CD8-positive, alpha-beta memory T cell (primary cell): ENCODE measurements around the gene CHMP2A. TPM values are rescaled to one million over a fixed set of nuclear protein-coding genes. Genes with fewer than 3 reads are reported as not detected.

ENCODE experiments used
- CTCF ChIA-PET: fragments of 350-600 bp; sonication (Branson Sonifier 250); formaldehyde crosslinking; loops from one replicate; lab custom pipeline; 2021; ENCODE audit warnings: antibody characterized with exemption; lab: Charles Lee
- POLR2A ChIA-PET: fragments of 350-600 bp; sonication (Branson Sonifier 250); formaldehyde crosslinking; loops from one replicate; lab custom pipeline; 2021; ENCODE audit warnings: antibody characterized with exemption; lab: Charles Lee
- DNase-seq, 5 donors: peaks; one replicate each; pipeline versions ENCODE4 v3.0.0 to v3.0.0-alpha.2; 2020 to 2022; ENCODE audit warnings: mixed read lengths in 1 of 5
- H3K27ac ChIP-seq: one replicate; pipeline ENCODE4 v1.7.0; 2013; ENCODE audit warnings: low read depth, mild to moderate bottlenecking, low read length, moderate library complexity
- H3K27me3 ChIP-seq: 2 replicates; pipeline ENCODE4 v1.7.0; 2013; ENCODE audit warnings: low read length, mild to moderate bottlenecking; ENCODE audit not compliant: insufficient read depth, poor library complexity, severe bottlenecking
- H3K36me3 ChIP-seq: 2 replicates; pipeline ENCODE4 v1.7.0; 2013; ENCODE audit warnings: mild to moderate bottlenecking, low read length, moderate library complexity; ENCODE audit not compliant: insufficient read depth
- H3K4me1 ChIP-seq: 2 replicates; pipeline ENCODE4 v1.7.0; 2013; ENCODE audit warnings: mild to moderate bottlenecking, low read length, moderate library complexity; ENCODE audit not compliant: insufficient read depth
- H3K4me3 ChIP-seq: 2 replicates; pipeline ENCODE4 v1.7.0; 2013; ENCODE audit warnings: mild to moderate bottlenecking, low read length
- H3K9me3 ChIP-seq: 2 replicates; pipeline ENCODE4 v1.7.0; 2013; ENCODE audit warnings: mild to moderate bottlenecking, low read length
- H3K27ac Mint-ChIP-seq, 8 donors: one replicate each; pipeline ENCODE4 v1.8.0; 2020 to 2021; ENCODE audit warnings: mixed read lengths in 8 of 8, mild to moderate bottlenecking in 6 of 8, inconsistent platforms in 3 of 8, moderate library complexity in 3 of 8
- H3K27me3 Mint-ChIP-seq, 2 donors: one replicate each; pipeline ENCODE4 v1.8.0; 2020 to 2021; ENCODE audit warnings: mixed read lengths in 2 of 2, mild to moderate bottlenecking in 1 of 2, moderate library complexity in 1 of 2
- H3K36me3 Mint-ChIP-seq, 3 donors: one replicate each; pipeline ENCODE4 v1.8.0; 2020 to 2021; ENCODE audit warnings: mixed read lengths in 3 of 3, inconsistent platforms in 1 of 3, mild to moderate bottlenecking in 1 of 3
- H3K4me1 Mint-ChIP-seq, 3 donors: one replicate each; pipeline ENCODE4 v1.8.0; 2020 to 2021; ENCODE audit warnings: mixed read lengths in 3 of 3, inconsistent platforms in 1 of 3, mild to moderate bottlenecking in 1 of 3
- H3K4me3 Mint-ChIP-seq, 7 donors: one replicate each; pipeline ENCODE4 v1.8.0; 2020 to 2021; ENCODE audit warnings: mixed read lengths in 7 of 7, mild to moderate bottlenecking in 6 of 7, moderate library complexity in 4 of 7, inconsistent platforms in 2 of 7
- H3K9me3 Mint-ChIP-seq, 5 donors: one replicate each; pipeline ENCODE4 v1.8.0; 2020 to 2022; ENCODE audit warnings: mixed read lengths in 5 of 5, mild to moderate bottlenecking in 3 of 5, moderate library complexity in 2 of 5, inconsistent platforms in 1 of 5
- polyA plus RNA-seq: library from polyadenylated mRNA; unstranded; fragments of 300-500 nt; fragmentation: Illumina TruSeq; gene quantifications from one replicate; pipeline ENCODE4 v1.2.3, GENCODE V29; 2021
- total RNA-seq, 2 experiments: library from RNA; stranded (reverse); gene quantifications; one replicate each; pipeline ENCODE4 v1.2.3, GENCODE V29; 2021

Gene CHMP2A
- total and polyA plus RNA-seq, 3 experiments from 2014 or later, result 88.8 to 198 (median 89.7) TPM

- Mint-ChIP-seq H3K9me3 (no peaks in the 10 kb centered on the region), H3K27ac (peak overlapping the region; percentile 96 to 100 (median 98)), H3K27me3 (no peaks in the 10 kb centered on the region), H3K4me3 (peak overlapping the region; percentile 93 to 100 (median 97)), H3K36me3 (peaks cover 0 to 35% (median 5%) of the 10 kb centered on the region in 3 donors), H3K4me1 (peaks cover 57 to 82% (median 63%) of the 10 kb centered on the region in 3 donors)
- Histone ChIP-seq H3K36me3 (peaks cover 12% of the 10 kb centered on the region), H3K27me3 (no peaks in the 10 kb centered on the region), H3K27ac (peak overlapping the region; percentile 99), H3K4me3 (peak overlapping the region; percentile 100), H3K9me3 (no peaks in the 10 kb centered on the region), H3K4me1 (peaks cover 58% of the 10 kb centered on the region)
- DNase-seq, result no peak
- ChIA-PET CTCF (interaction anchor here (1.2 to 2.5 kb wide), 2 partner anchors 9 to 40 kb away, joined by 3 to 10 read pairs; partner anchors contain the start of gene ZBTB45), POLR2A (interaction anchor here (0.8 to 4.0 kb wide), 3 partner anchors 12 to 40 kb away, joined by 3 to 17 read pairs (median 6); partner anchors contain the start of genes TRIM28 and ZBTB45)
Observed at GRCh38 chr19:58560007-58560887, 5.3 kb upstream of the CHMP2A start.

- peak overlapping the region; percentile 96 to 100 (median 98) for H3K27ac Mint-ChIP-seq
- peak overlapping the region; percentile 93 to 100 (median 97) for H3K4me3 Mint-ChIP-seq
- Histone ChIP-seq H3K36me3 (peaks cover 12% of the 10 kb centered on the region), H3K27me3 (no peaks in the 10 kb centered on the region), H3K27ac (peak overlapping the region; percentile 99), H3K4me3 (peak overlapping the region; percentile 100), H3K4me1 (peaks cover 61% of the 10 kb centered on the region), H3K9me3 (no peaks in the 10 kb centered on the region)
- peaks cover 61 to 87% (median 68%) of the 10 kb centered on the region in 3 donors for H3K4me1 Mint-ChIP-seq
- no peaks in the 10 kb centered on the region for H3K9me3 Mint-ChIP-seq
- peaks cover 0 to 42% (median 6%) of the 10 kb centered on the region in 3 donors for H3K36me3 Mint-ChIP-seq
- DNase-seq, result peak in 3 of 5 donors; percentile 46 to 69 (median 47)
- CTCF ChIA-PET, result no interaction called here
- no peaks in the 10 kb centered on the region for H3K27me3 Mint-ChIP-seq
- POLR2A ChIA-PET, result interaction anchor here (1.4 to 4.0 kb wide), 2 partner anchors 15 to 16 kb away, joined by 7 to 17 read pairs; partner anchors contain the start of gene TRIM28
Observed at GRCh38 chr19:58559275-58560006, 4.5 kb upstream of the CHMP2A start.

- CTCF ChIA-PET, result interaction anchor here (1.2 kb wide), 1 partner anchor 39 kb away, joined by 5 read pairs; the partner anchor contains the start of gene ZBTB45
- peak overlapping the region; percentile 100 for H3K4me3 ChIP-seq
- H3K36me3 Mint-ChIP-seq, result peaks cover 0 to 49% (median 8%) of the 10 kb centered on the region in 3 donors
Observed at GRCh38 chr19:58558623-58559274, 3.8 kb upstream of the CHMP2A start.

GRCh38 chr19:58558066-58558622 lies 3.2 kb upstream of the CHMP2A start, which contains the start of gene UBE2M:
TSS of gene UBE2M (minus strand) at chr19:58558611. CDS start at chr19:58558381, 230 bp downstream.
- Histone ChIP-seq H3K4me3 (peak within 1 kb of the TSS; percentile 100), H3K27me3 (no peaks in the 10 kb centered on the region), H3K27ac (peak within 1 kb of the TSS; percentile 99), H3K36me3 (peaks cover 12% of the 10 kb centered on the region), H3K4me1 (peaks cover 60% of the 10 kb centered on the region), H3K9me3 (no peaks in the 10 kb centered on the region)
- DNase-seq, result peak in 3 of 5 donors; percentile 51 to 81 (median 56)
- ChIA-PET CTCF (interaction anchor here (1.2 kb wide), 1 partner anchor 38 kb away, joined by 5 read pairs; the partner anchor contains the start of gene ZBTB45), POLR2A (interaction anchor here (1.0 to 1.5 kb wide), 3 partner anchors 14 to 39 kb away, joined by 4 to 12 read pairs (median 7); partner anchors contain the start of genes MZF1, TRIM28 and ZBTB45)
- Mint-ChIP-seq H3K27ac (peak within 1 kb of the TSS; percentile 96 to 100 (median 98)), H3K9me3 (no peaks in the 10 kb centered on the region), H3K4me3 (peak within 1 kb of the TSS; percentile 93 to 100 (median 97)), H3K27me3 (no peaks in the 10 kb centered on the region), H3K36me3 (peaks cover 0 to 53% (median 11%) of the 10 kb centered on the region in 3 donors), H3K4me1 (peaks cover 62 to 85% (median 66%) of the 10 kb centered on the region in 3 donors)

More at GRCh38 chr19:58558623-58559274, 3.8 kb upstream of the CHMP2A start:
- H3K36me3 ChIP-seq, result peaks cover 12% of the 10 kb centered on the region
- H3K27me3 ChIP-seq, result no peaks in the 10 kb centered on the region
- POLR2A ChIA-PET, result interaction anchor here (1.0 to 1.5 kb wide), 3 partner anchors 14 to 39 kb away, joined by 4 to 12 read pairs (median 7); partner anchors contain the start of genes MZF1, TRIM28 and ZBTB45
- Mint-ChIP-seq H3K9me3 (no peaks in the 10 kb centered on the region), H3K27me3 (no peaks in the 10 kb centered on the region), H3K27ac (peak overlapping the region; percentile 96 to 100 (median 98)), H3K4me1 (peaks cover 65 to 87% (median 68%) of the 10 kb centered on the region in 3 donors), H3K4me3 (peak overlapping the region; percentile 93 to 100 (median 97))
- H3K27ac ChIP-seq, result peak overlapping the region; percentile 99
- DNase-seq, result peak; percentile 100
- no peaks in the 10 kb centered on the region for H3K9me3 ChIP-seq
- H3K4me1 ChIP-seq, result peaks cover 62% of the 10 kb centered on the region

- ChIA-PET CTCF (interaction anchor here (0.9 kb wide), 1 partner anchor 38 kb away, joined by 4 read pairs; the partner anchor contains the start of gene ZBTB45), POLR2A (interaction anchor here (1.0 to 1.5 kb wide), 3 partner anchors 14 to 38 kb away, joined by 4 to 12 read pairs (median 7); partner anchors contain the start of genes MZF1, TRIM28 and ZBTB45)
- peaks cover 16% of the 10 kb centered on the region for H3K36me3 ChIP-seq
- Mint-ChIP-seq H3K27ac (peak overlapping the region; percentile 91 to 99 (median 97)), H3K9me3 (no peaks in the 10 kb centered on the region), H3K4me1 (peaks cover 64 to 86% (median 67%) of the 10 kb centered on the region in 3 donors), H3K36me3 (peaks cover 0 to 56% (median 14%) of the 10 kb centered on the region in 3 donors), H3K4me3 (peak overlapping the region; percentile 89 to 100 (median 97)), H3K27me3 (peaks cover 0 to 1% of the 10 kb centered on the region in 2 donors)
- peaks cover 59% of the 10 kb centered on the region for H3K4me1 ChIP-seq
- H3K27ac ChIP-seq, result peak overlapping the region; percentile 84
- DNase-seq, result no peak
- H3K9me3 ChIP-seq, result no peaks in the 10 kb centered on the region
- H3K4me3 ChIP-seq, result peak overlapping the region; percentile 69
- no peaks in the 10 kb centered on the region for H3K27me3 ChIP-seq
Observed at GRCh38 chr19:58557221-58558065, 2.5 kb upstream of the CHMP2A start.

GRCh38 chr19:58556622-58557220 lies 1.8 kb upstream of the CHMP2A start:
- POLR2A ChIA-PET, result no interaction called here

More at GRCh38 chr19:58556622-58557220, 1.8 kb upstream of the CHMP2A start:
- H3K27ac Mint-ChIP-seq, result peak overlapping the region; percentile 81 to 99 (median 96)
- CTCF ChIA-PET, result interaction anchor here (0.9 kb wide), 1 partner anchor 37 kb away, joined by 4 read pairs; the partner anchor contains the start of gene ZBTB45
- Histone ChIP-seq H3K4me3 (peak overlapping the region; percentile 69), H3K9me3 (no peaks in the 10 kb centered on the region), H3K36me3 (peaks cover 23% of the 10 kb centered on the region), H3K27me3 (no peaks in the 10 kb centered on the region), H3K4me1 (peaks cover 53% of the 10 kb centered on the region), H3K27ac (peak overlapping the region; percentile 84)
- peak overlapping the region; percentile 67 to 97 (median 91) for H3K4me3 Mint-ChIP-seq
- no peak for DNase-seq
- H3K36me3 Mint-ChIP-seq, result peaks cover 0 to 64% (median 14%) of the 10 kb centered on the region in 3 donors
- H3K9me3 Mint-ChIP-seq, result no peaks in the 10 kb centered on the region
- peaks cover 63 to 79% (median 64%) of the 10 kb centered on the region in 3 donors for H3K4me1 Mint-ChIP-seq
- H3K27me3 Mint-ChIP-seq, result peaks cover 0 to 1% of the 10 kb centered on the region in 2 donors
